SH-SY5Y (cell line): Measurements from ENCODE around the gene IVD.

ENCODE experiments used
- GATA2 ChIP-seq: IDR thresholded peaks from 2 replicates; pipeline ENCODE4 v1.6.1; 2011; ENCODE audit warnings: mild to moderate bottlenecking, low read depth, low read length
- GATA3 ChIP-seq: IDR thresholded peaks from 2 replicates; pipeline ENCODE4 v1.6.1; 2011; ENCODE audit warnings: low read depth, mild to moderate bottlenecking, low read length, moderate library complexity

The IVD gene

GRCh38 chr15:40366457-40367370 is 38.9 kb upstream of the IVD start:
- no peak for TF ChIP-seq GATA2
- no peak for TF ChIP-seq GATA3

- TF ChIP-seq GATA3 (no peak), GATA2 (no peak)
Measured at GRCh38 chr15:40367371-40367685, 38.3 kb upstream of the IVD start.

GRCh38 chr15:40367686-40368611 is 37.6 kb upstream of the IVD start:
- TF ChIP-seq GATA2, result no peak
- no peak for TF ChIP-seq GATA3

GRCh38 chr15:40368719-40369473 is 36.7 kb upstream of the IVD start:
- TF ChIP-seq GATA2 (no peak), GATA3 (no peak)

GRCh38 chr15:40369474-40369869 is 36.1 kb upstream of the IVD start:
- TF ChIP-seq GATA3 (no peak), GATA2 (no peak)

- no peak for TF ChIP-seq GATA2
- no peak for TF ChIP-seq GATA3
Measured at GRCh38 chr15:40369971-40370370, 35.6 kb upstream of the IVD start.

GRCh38 chr15:40372981-40373380 is 32.6 kb upstream of the IVD start:
- TF ChIP-seq GATA3 (no peak), GATA2 (no peak)

- no peak for TF ChIP-seq GATA2
- TF ChIP-seq GATA3, result no peak
Measured at GRCh38 chr15:40377606-40378005, 28.0 kb upstream of the IVD start.

- TF ChIP-seq GATA2 (no peak), GATA3 (no peak)
Measured at GRCh38 chr15:40379374-40379773, 26.2 kb upstream of the IVD start.

GRCh38 chr15:40379853-40380252 is 25.7 kb upstream of the IVD start:
- TF ChIP-seq GATA2 (no peak), GATA3 (no peak)

- TF ChIP-seq GATA3 (no peak), GATA2 (no peak)
Measured at GRCh38 chr15:40380636-40381035, 25.0 kb upstream of the IVD start.

- no peak for TF ChIP-seq GATA3
- no peak for TF ChIP-seq GATA2
Measured at GRCh38 chr15:40381818-40382529, 23.6 kb upstream of the IVD start.

GRCh38 chr15:40382580-40383456 is 22.8 kb upstream of the IVD start, which contains the start of gene KNSTRN:
Gene KNSTRN, plus strand, starts transcription at chr15:40382721. Its CDS starts 115 bp downstream, at chr15:40382836.
- no peak for TF ChIP-seq GATA2
- TF ChIP-seq GATA3, result no peak
